IMR-90 (cell line): Measurements from ENCODE around the gene APPL2. TPM values are rescaled to one million over a fixed set of nuclear protein-coding genes. Genes with fewer than 3 reads are reported as not detected.

Experiments
- ATAC-seq: fragments of 200-7000 bp; cut with Tn5 transposase; 2 replicates; pipeline ENCODE4 v1.9.1; 2020; ENCODE audit warnings: low read depth, mild to moderate bottlenecking, moderate library complexity
- BruUV-seq: library from RNA; stranded (reverse); fragments of 400-500 nt; replicated peaks from 2 replicates; lab custom pipeline; 2021; lab: Mats Ljungman, UMichigan
- CTCF ChIA-PET: fragments of 300-600 bp; formaldehyde crosslinking; extraction: SDS; loops from one replicate; lab custom pipeline; 2021; ENCODE audit warnings: antibody characterized with exemption; lab: Yijun Ruan, JAX
- POLR2A ChIA-PET: fragments of 300-600 bp; sonication (Branson Sonifier 250); formaldehyde crosslinking; loops from one replicate; lab custom pipeline; 2022; ENCODE audit warnings: antibody characterized with exemption; ENCODE audit not compliant: unreplicated experiment; lab: Charles Lee
- DNase-seq: peaks from one replicate; pipeline ENCODE4 v3.0.0; 2013
- H2AFZ ChIP-seq: replicated peaks from 2 replicates; pipeline ENCODE3; 2013; ENCODE audit warnings: low read length, mild to moderate bottlenecking; ENCODE audit not compliant: poor library complexity
- H2AK5ac ChIP-seq: 2 replicates; pipeline ENCODE4 v1.6.1; 2013; ENCODE audit warnings: low read depth, low read length, inconsistent platforms
- H2AK9ac ChIP-seq: replicated peaks from 2 replicates; pipeline ENCODE3; 2013; ENCODE audit warnings: mild to moderate bottlenecking, low read depth, low read length, moderate library complexity; ENCODE audit not compliant: poor library complexity
- H2BK120ac ChIP-seq: 2 replicates; pipeline ENCODE4 v1.6.1; 2013; ENCODE audit warnings: low read depth, low read length, inconsistent platforms
- H2BK15ac ChIP-seq: 3 replicates; pipeline ENCODE4 v1.6.1; 2013; ENCODE audit warnings: low read depth, low read length, inconsistent platforms
- H2BK20ac ChIP-seq: 2 replicates; pipeline ENCODE4 v1.6.1; 2013; ENCODE audit warnings: low read depth, mild to moderate bottlenecking, inconsistent platforms, low read length, moderate library complexity
- H2BK5ac ChIP-seq: 2 replicates; pipeline ENCODE4 v1.6.1; 2013; ENCODE audit warnings: mild to moderate bottlenecking, low read depth, low read length, inconsistent platforms; ENCODE audit not compliant: poor library complexity, severe bottlenecking
- H3K14ac ChIP-seq: replicated peaks from 2 replicates; pipeline ENCODE4 v1.6.1; 2013; ENCODE audit warnings: low read depth, low read length, inconsistent platforms
- H3K18ac ChIP-seq: 2 replicates; pipeline ENCODE4 v1.6.1; 2013; ENCODE audit warnings: low read depth, low read length, control low read depth
- H3K23ac ChIP-seq: 2 replicates; pipeline ENCODE4 v1.6.1; 2013; ENCODE audit warnings: low read depth, low read length, inconsistent platforms
- H3K27ac ChIP-seq: 2 replicates; pipeline ENCODE4 v1.5.1; 2013; ENCODE audit warnings: mild to moderate bottlenecking, control low read depth, low read length; ENCODE audit not compliant: insufficient read depth
- H3K27me3 ChIP-seq: 2 replicates; pipeline ENCODE4 v1.6.1; 2013; ENCODE audit warnings: low read length; ENCODE audit not compliant: control insufficient read depth, insufficient read depth
- H3K36me3 ChIP-seq: 2 replicates; pipeline ENCODE4 v1.6.1; 2013; ENCODE audit warnings: low read length, mixed read lengths; ENCODE audit not compliant: control insufficient read depth, insufficient read depth
- H3K4ac ChIP-seq: 2 replicates; pipeline ENCODE4 v1.6.1; 2013; ENCODE audit warnings: low read depth, low read length, inconsistent platforms
- H3K4me1 ChIP-seq: 2 replicates; pipeline ENCODE4 v1.6.1; 2013; ENCODE audit warnings: low read length, mixed read lengths; ENCODE audit not compliant: control insufficient read depth, insufficient read depth
- H3K4me2 ChIP-seq: 2 replicates; pipeline ENCODE4 v1.6.1; 2013; ENCODE audit warnings: low read depth, mild to moderate bottlenecking, control low read depth, low read length, moderate library complexity
- H3K4me3 ChIP-seq: 2 replicates; pipeline ENCODE4 v1.5.1; 2013; ENCODE audit warnings: low read depth, mild to moderate bottlenecking, control low read depth, low read length, moderate library complexity; ENCODE audit not compliant: insufficient read depth
- H3K56ac ChIP-seq: 2 replicates; pipeline ENCODE4 v1.6.1; 2013; ENCODE audit warnings: low read length, inconsistent platforms; ENCODE audit not compliant: insufficient read depth; ENCODE audit errors: extremely low read depth
- H3K79me1 ChIP-seq, 2 experiments: 2 replicates each; pipeline ENCODE4 v1.6.1; 2013; ENCODE audit warnings: low read length in 2 of 2, inconsistent platforms in 1 of 2, low read depth in 1 of 2
- H3K9ac ChIP-seq: 2 replicates; pipeline ENCODE4 v1.6.1; 2013; ENCODE audit warnings: low read depth, low read length, control low read depth
- H3K9me1 ChIP-seq: 2 replicates; pipeline ENCODE4 v1.6.1; 2013; ENCODE audit warnings: low read length, inconsistent platforms; ENCODE audit not compliant: insufficient read depth
- H3K9me3 ChIP-seq: 2 replicates; pipeline ENCODE4 v1.6.1; 2013; ENCODE audit warnings: low read length; ENCODE audit not compliant: control insufficient read depth, insufficient read depth
- H4K20me1 ChIP-seq: 2 replicates; pipeline ENCODE4 v1.6.1; 2013; ENCODE audit warnings: low read length, inconsistent platforms; ENCODE audit not compliant: insufficient read depth
- H4K5ac ChIP-seq: 2 replicates; pipeline ENCODE4 v1.6.1; 2013; ENCODE audit warnings: mild to moderate bottlenecking, low read depth, low read length, control low read depth
- H4K8ac ChIP-seq, 2 experiments: 2 replicates each; pipeline ENCODE4 v1.6.1; 2013; ENCODE audit warnings: low read depth in 2 of 2, low read length in 2 of 2, control low read depth in 1 of 2, inconsistent platforms in 1 of 2
- H4K91ac ChIP-seq: 2 replicates; pipeline ENCODE4 v1.6.1; 2013; ENCODE audit warnings: low read depth, low read length, inconsistent platforms; ENCODE audit not compliant: insufficient read depth
- BHLHE40 ChIP-seq: fragments of 150-350 bp; IDR thresholded peaks from 2 replicates; pipeline ENCODE4 v1.6.1; 2016; ENCODE audit warnings: mild to moderate bottlenecking, low read depth, low read length
- NFE2L2 ChIP-seq: fragments of 150-350 bp; IDR thresholded peaks from 2 replicates; pipeline ENCODE4 v1.6.1; 2016; ENCODE audit warnings: low read depth, mild to moderate bottlenecking, low read length
- WGBS, 2 experiments: methylation state at CpG; one replicate each; pipeline versions ENCODE4 v1.1.5 to v1.1.7; 2013; ENCODE audit warnings: missing lambda C conversion rate in 2 of 2; ENCODE audit not compliant: insufficient read length in 1 of 2; ENCODE audit errors: extremely low coverage in 2 of 2; 5-methylcytosine and 5-hydroxymethylcytosine counted together
- dilution Hi-C: fragments of 300-500 bp; cut with HindIII; formaldehyde crosslinking; loops from one replicate; pipeline ENCODE4 v1.14.3; 2018; ENCODE audit warnings: low sequenced_read_pairs; ENCODE audit not compliant: unreplicated experiment
- in situ Hi-C: fragments of 300-500 bp; cut with MboI; formaldehyde crosslinking; loops from 3 replicates; pipeline ENCODE4 v1.14.3; 2019; ENCODE audit warnings: low sequenced_read_pairs, inconsistent platforms, mixed read lengths
- intact Hi-C: fragments of 100-400 bp; cut with micrococcal nuclease; formaldehyde crosslinking; loops from 2 replicates; pipeline ENCODE4 v1.10.0; 2022
- polyA plus RNA-seq, 3 experiments: library from polyadenylated mRNA; depleted of rRNA; stranded (reverse); fragments of >200 nt; gene quantifications; 2 replicates each; pipeline ENCODE4 v1.2.3, GENCODE V29; 2012; ENCODE audit warnings: low replicate concordance in 1 of 3
- total RNA-seq: library from RNA; depleted of rRNA; stranded (reverse); fragments of >200 nt; gene quantifications from 2 replicates; pipeline ENCODE4 v1.2.3, GENCODE V29; 2012

APPL2 gene
- total and polyA plus RNA-seq, 2 of the 4 experiments (the other 2 are of a cell fraction): 42.3 to 65.8 TPM

DNA sequence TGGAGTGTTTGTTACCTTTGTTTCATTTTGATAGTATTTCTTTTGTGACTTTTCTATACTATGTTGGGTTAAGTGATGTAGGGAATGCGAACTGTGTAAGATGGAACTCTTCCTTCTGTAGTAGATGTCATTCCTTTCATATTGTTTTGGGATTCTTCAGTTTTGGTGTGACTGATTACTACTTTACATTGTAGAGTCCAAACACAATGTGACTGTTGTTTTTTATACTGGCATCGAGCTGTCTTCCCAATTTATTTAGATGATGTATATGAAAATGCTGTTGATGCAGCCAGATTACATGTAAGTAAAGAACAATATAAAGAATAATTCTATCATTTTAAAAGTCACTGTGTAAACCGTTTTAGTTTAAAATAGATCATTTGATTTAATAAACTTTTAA lies 93.7 kb downstream of the APPL2 start:
- ATAC-seq (no peak), DNase-seq (no peak)
- no CpG with 5 or more reads among the region's 3 CpGs for WGBS, 2 experiments
- H2AK9ac ChIP-seq: no peak overlapping the region
- no peak overlapping the region for H3K27ac ChIP-seq
- peaks cover under 1% of the 10 kb centered on the region for H3K4me1 ChIP-seq
- no peak overlapping the region for H2BK15ac ChIP-seq
- no peak overlapping the region for H2BK120ac ChIP-seq
- dilution Hi-C loops (no loop called here), intact Hi-C loops (loop anchor here (2.0 kb wide), 1 partner anchor 15 kb away; no protein-coding TSS in a partner anchor), in situ Hi-C loops (no loop called here)
- no peak overlapping the region for H4K5ac ChIP-seq
- no peak overlapping the region for H2AK5ac ChIP-seq
- H3K9me1 ChIP-seq: peaks cover under 1% of the 10 kb centered on the region; the same call in 1 of the 2 replicates
- H3K14ac ChIP-seq: no peak overlapping the region
- H3K56ac ChIP-seq: no peak overlapping the region
- no peak overlapping the region for H3K4ac ChIP-seq
- no TSS peak for BruUV-seq
- H3K9me3 ChIP-seq: no peaks in the 10 kb centered on the region
- no peak overlapping the region for H2AFZ ChIP-seq
- H2BK20ac ChIP-seq: no peak overlapping the region
- H3K36me3 ChIP-seq: peaks cover 22% of the 10 kb centered on the region
- H4K8ac ChIP-seq: no peak overlapping the region
- no peak overlapping the region for H3K4me3 ChIP-seq
- peaks cover under 1% of the 10 kb centered on the region; the same call in 1 of the 2 replicates for H4K20me1 ChIP-seq
- CTCF ChIA-PET: no interaction called here
- H4K91ac ChIP-seq: no peak overlapping the region
- POLR2A ChIA-PET: no interaction called here
- no peak for TF ChIP-seq NFE2L2
- no peak for TF ChIP-seq BHLHE40
- no peak overlapping the region for H3K4me2 ChIP-seq
- no peak overlapping the region for H3K9ac ChIP-seq
- no peak overlapping the region for H3K18ac ChIP-seq
- H3K79me1 ChIP-seq: peaks cover 3 to 6% of the 10 kb centered on the region in 2 experiments; a peak in 3 of 4 replicates
- no peak overlapping the region for H3K23ac ChIP-seq
- no peaks in the 10 kb centered on the region for H3K27me3 ChIP-seq
- H2BK5ac ChIP-seq: no peak overlapping the region
